ENCODE results near the gene KCNH2. TPM values are rescaled to one million over a fixed set of nuclear protein-coding genes. Genes with fewer than 3 reads are reported as not detected.

Gene KCNH2
- total RNA-seq, 1 donor from 2014 or later = 10.0 TPM

GRCh38 chr7:150901160-150902035, 76.7 kb downstream of the KCNH2 start:
- no peak for DNase-seq (ENCODE audit: extremely low spot score, unreplicated experiment)
- H3K4me3 Mint-ChIP-seq = peak overlapping the region; percentile 29
- peak overlapping the region; percentile 33 for H3K27ac Mint-ChIP-seq
- no peaks in the 10 kb centered on the region for H3K36me3 Mint-ChIP-seq
- H3K4me1 Mint-ChIP-seq (ENCODE audit: unreplicated experiment) = peaks cover 26% of the 10 kb centered on the region
- no peaks in the 10 kb centered on the region for H3K9me3 Mint-ChIP-seq
- TF ChIP-seq, protein P1, sequence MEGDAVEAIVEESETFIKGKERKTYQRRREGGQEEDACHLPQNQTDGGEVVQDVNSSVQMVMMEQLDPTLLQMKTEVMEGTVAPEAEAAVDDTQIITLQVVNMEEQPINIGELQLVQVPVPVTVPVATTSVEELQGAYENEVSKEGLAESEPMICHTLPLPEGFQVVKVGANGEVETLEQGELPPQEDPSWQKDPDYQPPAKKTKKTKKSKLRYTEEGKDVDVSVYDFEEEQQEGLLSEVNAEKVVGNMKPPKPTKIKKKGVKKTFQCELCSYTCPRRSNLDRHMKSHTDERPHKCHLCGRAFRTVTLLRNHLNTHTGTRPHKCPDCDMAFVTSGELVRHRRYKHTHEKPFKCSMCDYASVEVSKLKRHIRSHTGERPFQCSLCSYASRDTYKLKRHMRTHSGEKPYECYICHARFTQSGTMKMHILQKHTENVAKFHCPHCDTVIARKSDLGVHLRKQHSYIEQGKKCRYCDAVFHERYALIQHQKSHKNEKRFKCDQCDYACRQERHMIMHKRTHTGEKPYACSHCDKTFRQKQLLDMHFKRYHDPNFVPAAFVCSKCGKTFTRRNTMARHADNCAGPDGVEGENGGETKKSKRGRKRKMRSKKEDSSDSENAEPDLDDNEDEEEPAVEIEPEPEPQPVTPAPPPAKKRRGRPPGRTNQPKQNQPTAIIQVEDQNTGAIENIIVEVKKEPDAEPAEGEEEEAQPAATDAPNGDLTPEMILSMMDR (conservative IDR thresholded peaks at IDR 0.05) = no peak
- H3K27me3 Mint-ChIP-seq = peaks cover 43% of the 10 kb centered on the region

DNA sequence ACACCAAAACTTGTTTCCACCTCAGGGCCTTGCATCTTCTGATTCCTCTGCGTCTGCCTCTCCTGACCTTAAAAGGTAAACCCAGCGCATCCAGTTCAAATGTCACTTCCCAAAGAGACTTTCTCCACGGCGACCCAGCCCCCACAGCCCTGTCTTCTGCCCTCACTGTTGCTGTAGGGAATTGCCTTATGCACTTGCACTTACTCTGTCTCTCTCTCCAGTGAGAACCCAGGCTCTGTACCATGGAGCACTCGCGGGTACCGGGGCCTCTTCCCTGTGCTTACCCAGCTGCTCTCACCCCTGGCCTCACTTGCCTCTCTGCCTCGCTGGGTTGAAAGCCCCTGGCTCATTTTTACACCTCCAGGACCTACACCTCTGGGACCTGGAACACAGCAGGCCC, 77.4 kb downstream of the KCNH2 start:
- no peak for DNase-seq (ENCODE audit: extremely low spot score, unreplicated experiment)
- Mint-ChIP-seq H3K36me3 (no peaks in the 10 kb centered on the region), H3K4me3 (no peak overlapping the region), H3K9me3 (no peaks in the 10 kb centered on the region), H3K4me1 (ENCODE audit: unreplicated experiment) (peaks cover 26% of the 10 kb centered on the region), H3K27ac (no peak overlapping the region), H3K27me3 (peaks cover 44% of the 10 kb centered on the region)
- TF ChIP-seq, protein P1 (conservative IDR thresholded peaks at IDR 0.05) = no peak

- peaks cover 4% of the 10 kb centered on the region for H3K36me3 Mint-ChIP-seq
- TF ChIP-seq, protein P1 (conservative IDR thresholded peaks at IDR 0.05) = peak; percentile 98
- H3K27ac Mint-ChIP-seq = peak overlapping the region; percentile 58
- H3K4me3 Mint-ChIP-seq = no peak overlapping the region
- peak; percentile 86 for DNase-seq (ENCODE audit: extremely low spot score, unreplicated experiment)
- peaks cover 5% of the 10 kb centered on the region for H3K9me3 Mint-ChIP-seq
- H3K4me1 Mint-ChIP-seq (ENCODE audit: unreplicated experiment) = peaks cover 26% of the 10 kb centered on the region
- H3K27me3 Mint-ChIP-seq = peaks cover 45% of the 10 kb centered on the region
Observed at GRCh38 chr7:150898475-150899011, 79.6 kb downstream of the KCNH2 start.

GRCh38 chr7:150897502-150898474, 80.3 kb downstream of the KCNH2 start:
- H3K27ac Mint-ChIP-seq = peak overlapping the region; percentile 58
- TF ChIP-seq, protein P1 (conservative IDR thresholded peaks at IDR 0.05) = no peak
- DNase-seq (ENCODE audit: extremely low spot score, unreplicated experiment) = no peak
- peaks cover 45% of the 10 kb centered on the region for H3K27me3 Mint-ChIP-seq
- peaks cover 26% of the 10 kb centered on the region for H3K4me1 Mint-ChIP-seq (ENCODE audit: unreplicated experiment)
- peaks cover 5% of the 10 kb centered on the region for H3K9me3 Mint-ChIP-seq
- peaks cover 4% of the 10 kb centered on the region for H3K36me3 Mint-ChIP-seq
- H3K4me3 Mint-ChIP-seq = no peak overlapping the region

GRCh38 chr7:150896562-150897209, 81.4 kb downstream of the KCNH2 start:
- peaks cover 4% of the 10 kb centered on the region for H3K36me3 Mint-ChIP-seq
- TF ChIP-seq, protein P1 (conservative IDR thresholded peaks at IDR 0.05) = no peak
- H3K9me3 Mint-ChIP-seq = peaks cover 5% of the 10 kb centered on the region
- H3K27ac Mint-ChIP-seq = no peak overlapping the region
- peaks cover 20% of the 10 kb centered on the region for H3K4me1 Mint-ChIP-seq (ENCODE audit: unreplicated experiment)
- peaks cover 45% of the 10 kb centered on the region for H3K27me3 Mint-ChIP-seq
- no peak for DNase-seq (ENCODE audit: extremely low spot score, unreplicated experiment)
- no peak overlapping the region for H3K4me3 Mint-ChIP-seq

Data from type B pancreatic cell (in vitro differentiated cells).